Glutamatergic neuron (in vitro differentiated cells): ENCODE measurements around the gene NAV2. TPM values are rescaled to one million over a fixed set of nuclear protein-coding genes. Genes with fewer than 3 reads are reported as not detected.

Experiments
- DNase-seq: peaks from one replicate; pipeline ENCODE4 v3.0.0; 2022
- H3K27ac Mint-ChIP-seq: one replicate; pipeline ENCODE4 v1.8.0; 2020; ENCODE audit warnings: mild to moderate bottlenecking, mixed read lengths, inconsistent platforms; ENCODE audit not compliant: unreplicated experiment
- H3K27me3 Mint-ChIP-seq: one replicate; pipeline ENCODE4 v1.8.0; 2020; ENCODE audit warnings: mild to moderate bottlenecking, moderate library complexity, mixed read lengths, inconsistent platforms; ENCODE audit not compliant: unreplicated experiment
- H3K36me3 Mint-ChIP-seq: one replicate; pipeline ENCODE4 v1.8.0; 2020; ENCODE audit warnings: mild to moderate bottlenecking, mixed read lengths, inconsistent platforms; ENCODE audit not compliant: unreplicated experiment
- H3K4me1 Mint-ChIP-seq: one replicate; pipeline ENCODE4 v1.8.0; 2020; ENCODE audit warnings: mild to moderate bottlenecking, low read depth, mixed read lengths, inconsistent platforms; ENCODE audit not compliant: unreplicated experiment
- H3K4me3 Mint-ChIP-seq: one replicate; pipeline ENCODE4 v1.8.0; 2020; ENCODE audit warnings: mild to moderate bottlenecking, mixed read lengths, inconsistent platforms; ENCODE audit not compliant: unreplicated experiment
- H3K9me3 Mint-ChIP-seq: one replicate; pipeline ENCODE4 v1.8.0; 2020; ENCODE audit warnings: mild to moderate bottlenecking, moderate library complexity, mixed read lengths, inconsistent platforms; ENCODE audit not compliant: unreplicated experiment
- total RNA-seq: library from RNA; stranded (reverse); fragmentation: NEBNext Ultra II Directional; extraction: Animal tissue kit (Norgen Biotek cat#: 25700); gene quantifications from one replicate; pipeline ENCODE4 v1.2.1, GENCODE V29; 2021; ENCODE audit not compliant: unreplicated experiment
- TF ChIP-seq, protein P1 (sequence below): fragments of 200-600 bp; sonication (generic); IDR thresholded peaks from one replicate; pipeline ENCODE4 v1.5.0; 2021; ENCODE audit not compliant: partially characterized antibody, unreplicated experiment

NAV2 gene
- total RNA-seq, 1 donor from 2014 or later, result 117 TPM

DNA sequence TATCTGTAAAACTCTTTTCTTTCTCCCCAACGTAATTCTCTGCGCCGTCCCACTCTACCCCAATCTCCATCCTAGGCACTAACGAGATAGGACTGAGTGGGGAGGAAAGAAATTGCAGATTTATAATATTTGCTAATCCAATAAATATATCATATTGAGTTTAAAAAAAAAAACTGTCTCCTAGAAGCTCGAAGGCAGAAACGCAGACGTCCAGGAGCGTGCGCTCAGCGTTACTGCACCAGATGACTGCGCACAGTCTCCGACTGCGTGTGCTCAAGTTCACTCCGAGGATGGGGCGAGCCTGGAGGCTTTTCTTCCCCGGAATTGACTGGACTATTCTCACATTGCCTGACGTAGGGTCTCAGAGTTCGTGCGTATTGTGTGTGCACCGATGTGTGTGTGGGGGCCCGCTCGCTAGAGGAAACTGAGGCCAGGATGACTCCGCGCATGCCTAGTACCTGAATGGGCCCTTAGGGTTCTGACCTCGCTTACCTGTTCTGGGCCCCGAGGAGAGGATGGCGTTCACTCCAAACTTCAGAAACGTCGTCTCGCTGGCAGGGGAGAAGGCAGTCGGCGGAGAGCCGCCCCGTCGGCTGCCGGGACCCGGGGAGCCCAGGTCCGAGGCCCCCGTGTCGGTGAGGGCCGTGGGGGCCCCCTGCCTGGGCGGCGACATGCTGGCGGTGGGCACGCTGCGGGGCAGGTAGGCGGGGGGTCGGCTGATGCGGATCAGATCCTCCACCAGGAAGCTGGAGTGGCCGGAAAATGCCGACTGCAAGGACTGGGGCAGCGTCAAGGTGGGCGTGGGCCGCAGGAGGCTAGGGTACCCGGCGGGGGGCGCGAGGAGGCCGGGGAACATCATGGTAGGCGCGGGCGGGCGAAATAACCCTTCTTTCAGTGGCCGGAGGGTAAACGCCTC lies 447.1 kb downstream of the NAV2 start:
- Mint-ChIP-seq H3K9me3 (peaks cover 18% of the 10 kb centered on the region), H3K27me3 (peaks cover 58% of the 10 kb centered on the region), H3K27ac (no peak overlapping the region), H3K4me3 (peak overlapping the region; percentile 78), H3K36me3 (no peaks in the 10 kb centered on the region), H3K4me1 (peaks cover 35% of the 10 kb centered on the region)
- TF ChIP-seq, protein P1, sequence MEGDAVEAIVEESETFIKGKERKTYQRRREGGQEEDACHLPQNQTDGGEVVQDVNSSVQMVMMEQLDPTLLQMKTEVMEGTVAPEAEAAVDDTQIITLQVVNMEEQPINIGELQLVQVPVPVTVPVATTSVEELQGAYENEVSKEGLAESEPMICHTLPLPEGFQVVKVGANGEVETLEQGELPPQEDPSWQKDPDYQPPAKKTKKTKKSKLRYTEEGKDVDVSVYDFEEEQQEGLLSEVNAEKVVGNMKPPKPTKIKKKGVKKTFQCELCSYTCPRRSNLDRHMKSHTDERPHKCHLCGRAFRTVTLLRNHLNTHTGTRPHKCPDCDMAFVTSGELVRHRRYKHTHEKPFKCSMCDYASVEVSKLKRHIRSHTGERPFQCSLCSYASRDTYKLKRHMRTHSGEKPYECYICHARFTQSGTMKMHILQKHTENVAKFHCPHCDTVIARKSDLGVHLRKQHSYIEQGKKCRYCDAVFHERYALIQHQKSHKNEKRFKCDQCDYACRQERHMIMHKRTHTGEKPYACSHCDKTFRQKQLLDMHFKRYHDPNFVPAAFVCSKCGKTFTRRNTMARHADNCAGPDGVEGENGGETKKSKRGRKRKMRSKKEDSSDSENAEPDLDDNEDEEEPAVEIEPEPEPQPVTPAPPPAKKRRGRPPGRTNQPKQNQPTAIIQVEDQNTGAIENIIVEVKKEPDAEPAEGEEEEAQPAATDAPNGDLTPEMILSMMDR, result no peak
- DNase-seq, result peak; percentile 35

- Mint-ChIP-seq H3K9me3 (peaks cover 16% of the 10 kb centered on the region), H3K27me3 (peaks cover 62% of the 10 kb centered on the region), H3K27ac (no peak within 1 kb of the TSS), H3K36me3 (no peaks in the 10 kb centered on the region), H3K4me3 (peak within 1 kb of the TSS; percentile 78), H3K4me1 (peaks cover 35% of the 10 kb centered on the region)
- no peak for DNase-seq
- TF ChIP-seq, protein P1, result no peak
Observed at GRCh38 chr11:20160425-20161229, 448.0 kb downstream of the NAV2 start, which contains the start of gene DBX1. DBX1 (minus strand) TSS chr11:20160475; CDS start chr11:20160324, 151 bp downstream.

- TF ChIP-seq, protein P1, result no peak
- Mint-ChIP-seq H3K36me3 (no peaks in the 10 kb centered on the region), H3K27ac (no peak overlapping the region), H3K9me3 (peaks cover 13% of the 10 kb centered on the region), H3K27me3 (peaks cover 59% of the 10 kb centered on the region), H3K4me3 (peak overlapping the region; percentile 64), H3K4me1 (peaks cover 33% of the 10 kb centered on the region)
- DNase-seq, result peak; percentile 71
Observed at GRCh38 chr11:20161230-20161918, 448.7 kb downstream of the NAV2 start.

DNA sequence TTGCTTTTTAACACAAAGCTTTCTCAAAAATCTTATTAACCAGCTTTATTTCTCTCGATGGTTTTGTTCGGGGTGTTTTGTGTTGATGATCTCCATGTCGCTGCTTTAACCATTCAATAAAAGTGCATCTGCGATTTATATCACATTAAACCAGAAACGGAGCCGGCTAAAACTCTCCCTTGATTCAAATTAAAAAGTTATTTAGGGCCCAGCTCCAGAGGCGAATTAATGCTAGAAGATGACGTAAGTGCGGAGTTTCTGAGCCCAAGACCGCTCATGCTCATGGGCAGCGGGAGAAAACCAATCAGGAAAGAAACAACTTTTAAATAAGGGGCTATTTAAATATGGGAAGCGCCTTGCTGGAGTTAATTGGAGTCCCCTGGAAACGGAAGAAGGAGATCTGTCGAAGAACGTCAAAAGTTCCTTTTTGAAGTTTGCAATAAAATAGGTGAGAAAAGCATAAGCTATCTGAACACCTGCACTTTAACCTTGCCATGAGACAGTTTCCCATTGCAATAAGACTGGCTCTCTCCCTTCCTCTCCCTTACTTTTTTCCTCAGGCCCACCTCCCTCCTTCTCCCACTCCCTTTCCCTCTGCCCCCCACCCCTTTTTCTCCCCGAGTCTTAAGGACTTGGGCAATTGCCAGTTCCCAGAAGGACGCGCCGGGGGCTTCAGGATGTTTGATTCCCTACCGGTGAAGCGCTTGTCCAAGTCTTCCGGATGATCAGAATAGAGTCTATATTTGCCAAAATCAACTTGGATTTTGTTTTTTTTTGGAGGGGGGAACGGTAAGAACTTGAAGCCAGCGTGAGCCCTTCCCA lies 449.5 kb downstream of the NAV2 start:
- H3K4me3 Mint-ChIP-seq, result peak overlapping the region; percentile 61
- DNase-seq, result no peak
- H3K36me3 Mint-ChIP-seq, result no peaks in the 10 kb centered on the region
- no peak overlapping the region for H3K27ac Mint-ChIP-seq
- TF ChIP-seq, protein P1, result no peak
- H3K27me3 Mint-ChIP-seq, result peaks cover 59% of the 10 kb centered on the region
- H3K4me1 Mint-ChIP-seq, result peaks cover 36% of the 10 kb centered on the region
- peaks cover 13% of the 10 kb centered on the region for H3K9me3 Mint-ChIP-seq
